Naive thymus-derived CD8-positive, alpha-beta T cell (primary cell): Measurements from ENCODE around the gene PEX11G. TPM values are rescaled to one million over a fixed set of nuclear protein-coding genes. Genes with fewer than 3 reads are reported as not detected.
"Not testable (repeated sequence)": the region's sequence is repeated elsewhere in the genome, so short reads cannot be mapped to it uniquely, and the experiment has no call there.

ENCODE experiments used
- ATAC-seq, 2 donors: fragments of 150-1000 bp; cut with Tn5 transposase in 1 of 2; sonication (Bioruptor Pico), chemical (Tn5 transposase) in 1 of 2; 1 replicate in 1 of 2; 2 replicates in 1 of 2; pipeline ENCODE4 v1.10.0; 2021; ENCODE audit warnings: mild to moderate bottlenecking in 2 of 2, moderate library complexity in 2 of 2
- POLR2A ChIA-PET: fragments of 350-600 bp; sonication (Branson Sonifier 250); formaldehyde crosslinking; loops from one replicate; lab custom pipeline; 2021; ENCODE audit warnings: antibody characterized with exemption; lab: Charles Lee
- DNase-seq, 10 donors: peaks; one replicate each; pipeline versions ENCODE4 v3.0.0 to v3.0.0-alpha.2; 2020 to 2022
- H3K27ac Mint-ChIP-seq, 10 donors: one replicate each; pipeline ENCODE4 v1.8.0; 2020 to 2022; ENCODE audit warnings: mild to moderate bottlenecking in 10 of 10, mixed read lengths in 10 of 10, moderate library complexity in 4 of 10, inconsistent platforms in 1 of 10
- H3K27me3 Mint-ChIP-seq, 5 donors: one replicate each; pipeline ENCODE4 v1.8.0; 2021 to 2022; ENCODE audit warnings: mixed read lengths in 5 of 5
- H3K36me3 Mint-ChIP-seq, 3 donors: one replicate each; pipeline ENCODE4 v1.8.0; 2020 to 2022; ENCODE audit warnings: mixed read lengths in 3 of 3, mild to moderate bottlenecking in 2 of 3, inconsistent platforms in 1 of 3
- H3K4me1 Mint-ChIP-seq, 4 donors: one replicate each; pipeline ENCODE4 v1.8.0; 2021 to 2022; ENCODE audit warnings: mixed read lengths in 4 of 4
- H3K4me3 Mint-ChIP-seq, 10 donors: one replicate each; pipeline ENCODE4 v1.8.0; 2020 to 2022; ENCODE audit warnings: mild to moderate bottlenecking in 10 of 10, mixed read lengths in 10 of 10, moderate library complexity in 6 of 10, inconsistent platforms in 1 of 10
- H3K9me3 Mint-ChIP-seq, 9 donors: one replicate each; pipeline ENCODE4 v1.8.0; 2020 to 2022; ENCODE audit warnings: mixed read lengths in 9 of 9, mild to moderate bottlenecking in 3 of 9, inconsistent platforms in 1 of 9, moderate library complexity in 1 of 9
- polyA plus RNA-seq, 3 donors: library from polyadenylated mRNA; unstranded; fragments of 300-500 nt; fragmentation: Illumina TruSeq; gene quantifications; one replicate each; pipeline ENCODE4 v1.2.3, GENCODE V29; 2021
- total RNA-seq, 8 experiments: library from RNA in 2 of 8; stranded (reverse) in 2 of 8; gene quantifications; one replicate each; pipeline ENCODE4 v1.2.3 and lab custom pipeline; 2021 to 2026

Gene PEX11G
- total and polyA plus RNA-seq, 5 experiments from 2014 or later = 0.68 to 2.7 (median 1.1) TPM

- Mint-ChIP-seq H3K9me3 (no peaks in the 10 kb centered on the region), H3K27ac (peak overlapping the region in 4 of 10 donors; percentile 21 to 72 (median 43)), H3K4me3 (peak overlapping the region in 1 of 10 donors; percentile 32), H3K36me3 (peaks cover 7 to 94% (median 44%) of the 10 kb centered on the region in 3 donors), H3K27me3 (no peaks in the 10 kb centered on the region), H3K4me1 (peaks cover 10 to 30% (median 12%) of the 10 kb centered on the region in 4 donors)
- POLR2A ChIA-PET = no interaction called here
- ATAC-seq = no peak
- DNase-seq = no peak
Measured at GRCh38 chr19:7456964-7457541, 31.8 kb downstream of the PEX11G start.

- Mint-ChIP-seq H3K27ac (peak overlapping the region in 3 of 10 donors; percentile 2 to 87 (median 12)), H3K4me3 (peak overlapping the region in 2 of 10 donors; percentile 9 to 51), H3K36me3 (peaks cover 7 to 89% (median 42%) of the 10 kb centered on the region in 3 donors), H3K9me3 (peaks cover 0 to 2% (median 0%) of the 10 kb centered on the region in 9 donors), H3K4me1 (peaks cover 12 to 39% (median 18%) of the 10 kb centered on the region in 4 donors), H3K27me3 (no peaks in the 10 kb centered on the region)
- DNase-seq = no peak
- POLR2A ChIA-PET = no interaction called here
- ATAC-seq = no peak
Measured at GRCh38 chr19:7455600-7456296, 33.1 kb downstream of the PEX11G start.

GRCh38 chr19:7454998-7455397 is 33.8 kb downstream of the PEX11G start:
- Mint-ChIP-seq H3K27ac (peak overlapping the region in 4 of 10 donors; percentile 6 to 87 (median 28)), H3K9me3 (peaks cover 0 to 4% (median 0%) of the 10 kb centered on the region in 9 donors), H3K36me3 (peaks cover 7 to 88% (median 42%) of the 10 kb centered on the region in 3 donors), H3K4me1 (peaks cover 12 to 46% (median 25%) of the 10 kb centered on the region in 4 donors), H3K27me3 (no peaks in the 10 kb centered on the region), H3K4me3 (no peak overlapping the region)
- DNase-seq = no peak
- no peak for ATAC-seq
- POLR2A ChIA-PET = interaction anchor here (0.6 kb wide), 1 partner anchor 728 kb away, joined by 3 read pairs; no protein-coding TSS in a partner anchor

GRCh38 chr19:7450243-7451223 is 38.3 kb downstream of the PEX11G start:
- ATAC-seq = no peak
- DNase-seq = no peak
- Mint-ChIP-seq H3K4me1 (peaks cover 12 to 40% (median 21%) of the 10 kb centered on the region in 4 donors), H3K4me3 (no peak overlapping the region), H3K9me3 (peaks cover 0 to 4% (median 0%) of the 10 kb centered on the region in 9 donors), H3K27me3 (no peaks in the 10 kb centered on the region), H3K27ac (peak overlapping the region in 2 of 10 donors; percentile 8 to 11), H3K36me3 (peaks cover 3 to 83% (median 35%) of the 10 kb centered on the region in 3 donors)
- POLR2A ChIA-PET = no interaction called here

GRCh38 chr19:7449391-7450070 is 39.3 kb downstream of the PEX11G start:
- H3K27me3 Mint-ChIP-seq, H3K4me3 Mint-ChIP-seq, H3K9me3 Mint-ChIP-seq, DNase-seq: not testable (repeated sequence)
- POLR2A ChIA-PET = interaction anchor here (0.5 to 0.8 kb wide), 3 partner anchors 38 to 69 kb away, joined by 3 read pairs; no protein-coding TSS in a partner anchor
- H3K27ac Mint-ChIP-seq = peak overlapping the region in 1 of 10 donors; percentile 53
- H3K4me1 Mint-ChIP-seq = peaks cover 6 to 30% (median 14%) of the 10 kb centered on the region in 4 donors
- ATAC-seq = peak; percentile 30 to 49
- peaks cover 0 to 82% (median 25%) of the 10 kb centered on the region in 3 donors for H3K36me3 Mint-ChIP-seq

- H3K9me3 Mint-ChIP-seq = peaks cover 0 to 4% (median 0%) of the 10 kb centered on the region in 9 donors
- H3K36me3 Mint-ChIP-seq = peaks cover 0 to 82% (median 16%) of the 10 kb centered on the region in 3 donors
- no peaks in the 10 kb centered on the region for H3K27me3 Mint-ChIP-seq
- POLR2A ChIA-PET = interaction anchor here (0.7 kb wide), 1 partner anchor 60 kb away, joined by 3 read pairs; no protein-coding TSS in a partner anchor
- H3K4me1 Mint-ChIP-seq = peaks cover 3 to 18% (median 12%) of the 10 kb centered on the region in 4 donors
- DNase-seq = no peak
- no peak for ATAC-seq
- H3K4me3 Mint-ChIP-seq = no peak overlapping the region
- no peak overlapping the region for H3K27ac Mint-ChIP-seq
Measured at GRCh38 chr19:7447648-7448047, 41.2 kb downstream of the PEX11G start.

- H3K9me3 Mint-ChIP-seq = no peaks in the 10 kb centered on the region
- no peaks in the 10 kb centered on the region for H3K27me3 Mint-ChIP-seq
- peak overlapping the region in 2 of 10 donors; percentile 27 to 67 for H3K27ac Mint-ChIP-seq
- peaks cover 0 to 2% (median under 1%) of the 10 kb centered on the region in 4 donors for H3K4me1 Mint-ChIP-seq
- no peak for DNase-seq
- peaks cover 0 to 89% (median 14%) of the 10 kb centered on the region in 3 donors for H3K36me3 Mint-ChIP-seq
- no peak for ATAC-seq
- POLR2A ChIA-PET = no interaction called here
- H3K4me3 Mint-ChIP-seq = no peak overlapping the region
Measured at GRCh38 chr19:7445104-7445503, 43.7 kb downstream of the PEX11G start.

GRCh38 chr19:7444042-7444441 is 44.8 kb downstream of the PEX11G start:
- Mint-ChIP-seq H3K27me3 (no peaks in the 10 kb centered on the region), H3K4me1 (peaks cover 0 to 2% (median 0%) of the 10 kb centered on the region in 4 donors), H3K4me3 (no peak overlapping the region), H3K27ac (peak overlapping the region in 3 of 10 donors; percentile 59 to 64 (median 61)), H3K9me3 (no peaks in the 10 kb centered on the region), H3K36me3 (peaks cover 0 to 92% (median 11%) of the 10 kb centered on the region in 3 donors)
- no peak for DNase-seq
- POLR2A ChIA-PET = no interaction called here
- no peak for ATAC-seq

- POLR2A ChIA-PET = interaction anchor here (0.6 to 0.8 kb wide), 3 partner anchors 42 to 364 kb away, joined by 3 to 8 read pairs (median 7); no protein-coding TSS in a partner anchor
- Mint-ChIP-seq H3K9me3 (no peaks in the 10 kb centered on the region), H3K4me3 (no peak overlapping the region), H3K27me3 (no peaks in the 10 kb centered on the region), H3K27ac (peak overlapping the region in 4 of 10 donors; percentile 18 to 71 (median 58)), H3K4me1 (peaks cover 0 to 2% (median 0%) of the 10 kb centered on the region in 4 donors), H3K36me3 (peaks cover 0 to 87% (median 6%) of the 10 kb centered on the region in 3 donors)
- no peak for DNase-seq
- no peak for ATAC-seq
Measured at GRCh38 chr19:7442423-7442822, 46.4 kb downstream of the PEX11G start.

GRCh38 chr19:7441468-7442146 is 47.2 kb downstream of the PEX11G start:
- DNase-seq (no peak), ATAC-seq (no peak)
- Mint-ChIP-seq H3K27ac (peak overlapping the region in 1 of 10 donors; percentile 71), H3K27me3 (no peaks in the 10 kb centered on the region), H3K4me3 (no peak overlapping the region), H3K4me1 (peaks cover 0 to 2% (median 0%) of the 10 kb centered on the region in 4 donors), H3K36me3 (peaks cover 0 to 87% (median 6%) of the 10 kb centered on the region in 3 donors), H3K9me3 (no peaks in the 10 kb centered on the region)
- POLR2A ChIA-PET = interaction anchor here (0.6 to 0.8 kb wide), 3 partner anchors 41 to 365 kb away, joined by 3 to 8 read pairs (median 7); no protein-coding TSS in a partner anchor
